ENCODE data around the gene SOX15.

DNA sequence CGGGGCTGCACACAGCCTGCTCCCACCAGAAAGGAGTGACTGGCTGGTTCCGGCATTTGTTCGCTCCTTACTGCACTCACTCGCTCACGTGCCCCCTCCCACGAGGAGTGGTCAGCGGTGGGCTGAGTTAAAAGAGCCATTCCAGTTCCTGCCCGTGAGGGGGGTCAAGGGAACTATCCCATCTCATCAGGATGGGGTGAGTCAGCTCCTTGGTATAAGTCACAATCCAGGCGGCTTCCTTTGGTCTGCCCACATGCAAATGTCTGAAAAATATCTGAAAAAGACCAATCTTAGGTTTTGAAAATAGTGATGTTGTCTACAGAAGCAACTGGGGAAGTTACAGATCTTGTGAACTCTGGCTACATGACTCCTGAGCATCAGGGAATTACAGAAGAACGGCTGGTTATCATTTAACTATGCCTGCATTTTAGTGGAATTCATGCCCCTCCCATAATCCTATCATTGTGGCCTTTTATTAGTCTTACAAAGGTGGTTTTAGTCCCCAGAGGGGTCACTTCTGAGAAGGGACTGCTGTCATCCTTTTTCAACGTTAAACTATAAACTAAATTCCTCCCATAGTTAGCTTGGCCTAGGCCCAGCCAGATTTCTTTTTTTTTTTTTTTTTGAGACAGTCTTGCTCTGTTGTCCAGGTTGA, 50.9 kb downstream of the SOX15 start:
- no peak for TF ChIP-seq CTCF (IDR thresholded peaks at IDR 0.05)
- TF ChIP-seq POLR2A (IDR thresholded peaks at IDR 0.05) = no peak
